GM23338 (cell line): ENCODE results near the gene SKOR1. TPM values are rescaled to one million over a fixed set of nuclear protein-coding genes. Genes with fewer than 3 reads are reported as not detected.
A peak's percentile ranks its signal among the peaks of the same experiment; 100 is the strongest.

Experiments used
- ATAC-seq: fragments of 200-7000 bp; cut with Tn5 transposase; 3 replicates; pipeline ENCODE4 v1.9.1; 2020
- DNase-seq: peaks from one replicate; pipeline ENCODE4 v3.0.0-alpha.2; 2015; ENCODE audit warnings: low spot score
- H2AFZ ChIP-seq: fragments of 200-600 bp; sonication (generic); 2 replicates; pipeline ENCODE4 v1.8.0; 2016; ENCODE audit warnings: antibody characterized with exemption, mild to moderate bottlenecking, moderate library complexity
- H3F3A ChIP-seq: fragments of 200-600 bp; sonication (generic); replicated peaks from 2 replicates; pipeline ENCODE4 v1.8.0; 2017; ENCODE audit warnings: antibody characterized with exemption, mixed run types, low read depth
- H3K27ac ChIP-seq: fragments of 200-600 bp; sonication (generic); 2 replicates; pipeline ENCODE4 v1.6.1; 2016; ENCODE audit warnings: low read depth
- H3K27me3 ChIP-seq: fragments of 200-600 bp; sonication (generic); 2 replicates; pipeline ENCODE4 v1.8.0; 2016; ENCODE audit warnings: mild to moderate bottlenecking, mixed run types, moderate library complexity; ENCODE audit not compliant: insufficient read depth
- H3K36me3 ChIP-seq: fragments of 200-600 bp; sonication (generic); 2 replicates; pipeline ENCODE4 v1.8.0; 2016; ENCODE audit warnings: mild to moderate bottlenecking; ENCODE audit not compliant: insufficient read depth
- H3K4me1 ChIP-seq: fragments of 200-600 bp; sonication (generic); 2 replicates; pipeline ENCODE4 v1.8.0; 2016; ENCODE audit warnings: mild to moderate bottlenecking, moderate library complexity; ENCODE audit not compliant: insufficient read depth
- H3K4me2 ChIP-seq: fragments of 200-600 bp; sonication (generic); 2 replicates; pipeline ENCODE4 v1.7.1; 2017; ENCODE audit warnings: mixed run types
- H3K4me3 ChIP-seq: fragments of 200-600 bp; sonication (generic); 2 replicates; pipeline ENCODE4 v1.6.1; 2016; ENCODE audit warnings: mixed run types
- H3K79me2 ChIP-seq: fragments of 200-600 bp; sonication (generic); replicated peaks from 2 replicates; pipeline ENCODE4 v1.8.0; 2017; ENCODE audit warnings: mild to moderate bottlenecking; ENCODE audit not compliant: insufficient read depth
- H3K9me2 ChIP-seq: fragments of 200-600 bp; sonication (generic); 2 replicates; pipeline ENCODE4 v1.8.0; 2017; ENCODE audit not compliant: insufficient read depth
- H4K20me1 ChIP-seq: fragments of 200-600 bp; sonication (generic); replicated peaks from 2 replicates; pipeline ENCODE4 v1.8.0; 2017; ENCODE audit warnings: mild to moderate bottlenecking; ENCODE audit not compliant: insufficient read depth
- H3K27ac Mint-ChIP-seq: 2 replicates; pipeline ENCODE4 v1.8.0; 2020; ENCODE audit warnings: inconsistent platforms, mild to moderate bottlenecking, moderate library complexity, mixed read lengths
- H3K27me3 Mint-ChIP-seq: 3 replicates; pipeline ENCODE4 v1.8.0; 2022; ENCODE audit warnings: low read depth, mild to moderate bottlenecking, moderate library complexity, mixed read lengths, inconsistent platforms; ENCODE audit not compliant: insufficient read depth, poor library complexity
- H3K36me3 Mint-ChIP-seq: 3 replicates; pipeline ENCODE4 v1.8.0; 2021; ENCODE audit warnings: low read depth, mild to moderate bottlenecking, inconsistent platforms, moderate library complexity, mixed read lengths
- H3K4me1 Mint-ChIP-seq: 3 replicates; pipeline ENCODE4 v1.8.0; 2020; ENCODE audit warnings: mild to moderate bottlenecking, inconsistent platforms, mixed read lengths
- H3K4me3 Mint-ChIP-seq: 3 replicates; pipeline ENCODE4 v1.8.0; 2021; ENCODE audit warnings: moderate library complexity, mild to moderate bottlenecking, inconsistent platforms, mixed read lengths
- H3K9me3 Mint-ChIP-seq: 3 replicates; pipeline ENCODE4 v1.8.0; 2020; ENCODE audit warnings: moderate library complexity, mild to moderate bottlenecking, inconsistent platforms, mixed read lengths
- CREB1 ChIP-seq: fragments of 250-450 bp; sonication (Bioruptor Pico); IDR thresholded peaks from 2 replicates; pipeline ENCODE4 v1.5.0; 2020; ENCODE audit warnings: low read depth, mild to moderate bottlenecking, moderate library complexity
- CTCF ChIP-seq, 2 experiments: fragments of 200-600 bp in 1 of 2; sonication (generic) in 1 of 2; conservative IDR thresholded peaks; 2 replicates each; pipeline versions ENCODE4 v1.5.1 to v1.6.1; 2016 to 2017; ENCODE audit warnings: antibody characterized with exemption in 2 of 2, low read depth in 2 of 2, mild to moderate bottlenecking in 2 of 2, moderate library complexity in 1 of 2
- ETS1 ChIP-seq: IDR thresholded peaks from 2 replicates; pipeline ENCODE4 v1.6.1; 2016; ENCODE audit warnings: antibody characterized with exemption
- JUNB ChIP-seq: IDR thresholded peaks from one replicate; pipeline ENCODE4 v1.6.1; 2016; ENCODE audit warnings: antibody characterized with exemption; ENCODE audit not compliant: unreplicated experiment
- REST ChIP-seq: IDR thresholded peaks from one replicate; pipeline ENCODE4 v1.6.1; 2018; ENCODE audit warnings: antibody characterized with exemption; ENCODE audit not compliant: unreplicated experiment
- STAT1 ChIP-seq: IDR thresholded peaks from one replicate; pipeline ENCODE4 v1.6.1; 2016; ENCODE audit warnings: antibody characterized with exemption; ENCODE audit not compliant: unreplicated experiment
- ZNF114 ChIP-seq: fragments of 250-450 bp; sonication (Bioruptor Pico); IDR thresholded peaks from 2 replicates; pipeline ENCODE4 v1.5.0; 2020; ENCODE audit warnings: mild to moderate bottlenecking, moderate library complexity
- ZNF462 ChIP-seq: fragments of 250-450 bp; sonication (Bioruptor Pico); IDR thresholded peaks from 2 replicates; pipeline ENCODE4 v1.5.0; 2020; ENCODE audit warnings: mild to moderate bottlenecking, moderate library complexity
- polyA plus RNA-seq: library from polyadenylated mRNA; unstranded; fragments of >200 nt; fragmentation: Nextera tagmentation; extraction: Ambion mirVana; gene quantifications from 2 replicates; pipeline ENCODE4 v1.2.1, GENCODE V29; 2016
- total RNA-seq: library from RNA; depleted of rRNA; stranded (reverse); fragments of >200 nt; shearing (Covaris generic); gene quantifications from 2 replicates; pipeline ENCODE4 v1.2.3, GENCODE V29; 2014

The SKOR1 gene
- total and polyA plus RNA-seq, 2 experiments from 2014 or later: 0.17 TPM; not detected in 1

GRCh38 chr15:67840749-67841512 is 15.6 kb downstream of the SKOR1 start:
- 0 out of 2 replicates have a peak, but pooled peaks cover 4% of the 10 kb centered on the region for H3F3A ChIP-seq
- DNase-seq (no peak), ATAC-seq (peak; percentile 1; the same call in 1 of the 3 replicates)
- peaks cover 28% of the 10 kb centered on the region for H3K4me1 ChIP-seq
- peaks cover 3% of the 10 kb centered on the region; the same call in 2 of the 3 replicates for H3K9me3 Mint-ChIP-seq
- no peaks in the 10 kb centered on the region for H4K20me1 ChIP-seq
- no peaks in the 10 kb centered on the region for H3K79me2 ChIP-seq
- H3K27ac ChIP-seq: no peak overlapping the region
- H3K36me3 Mint-ChIP-seq: no peaks in the 10 kb centered on the region; the same call in 2 of the 3 replicates
- peaks cover 50% of the 10 kb centered on the region for H3K27me3 ChIP-seq
- H3K4me3 Mint-ChIP-seq: peak overlapping the region; percentile 92
- H3K4me1 Mint-ChIP-seq: peaks cover 53% of the 10 kb centered on the region
- H3K36me3 ChIP-seq: no peaks in the 10 kb centered on the region
- H3K4me2 ChIP-seq: peak overlapping the region; percentile 79
- peaks cover 57% of the 10 kb centered on the region for H3K27me3 Mint-ChIP-seq
- peak overlapping the region; percentile 99; the same call in 1 of the 2 replicates for H3K27ac Mint-ChIP-seq
- H3K9me2 ChIP-seq: no peaks in the 10 kb centered on the region
- H2AFZ ChIP-seq: peak overlapping the region; percentile 72
- H3K4me3 ChIP-seq: peak overlapping the region; percentile 66
- no peak for TF ChIP-seq ZNF114
- no peak for TF ChIP-seq JUNB
- no peak for TF ChIP-seq CTCF (conservative IDR thresholded peaks at IDR 0.05; ENCODE audit: low read depth in 2 of 2)
- TF ChIP-seq CREB1: no peak
- TF ChIP-seq ZNF462 (CRISPR knock-in tag): no peak
- TF ChIP-seq STAT1: no peak
- no peak for TF ChIP-seq ETS1
- no peak for TF ChIP-seq REST
